Fibroblast of villous mesenchyme (primary cell): ENCODE measurements around the gene ZNF780B. TPM values are rescaled to one million over a fixed set of nuclear protein-coding genes. Genes with fewer than 3 reads are reported as not detected.

Experiments used
- DNase-seq: peaks from one replicate; pipeline ENCODE4 v3.0.0-alpha.2; 2010; ENCODE audit warnings: low read depth
- H3K4me3 ChIP-seq: 2 replicates; pipeline ENCODE4 v1.5.1; 2011; ENCODE audit warnings: low read depth, mild to moderate bottlenecking, low read length
- total RNA-seq: library from RNA; depleted of rRNA; stranded (reverse); fragments of >200 nt; gene quantifications from 2 replicates; pipeline ENCODE4 v1.2.3, GENCODE V29; 2012
- TF ChIP-seq, protein P1 (sequence below): IDR thresholded peaks from 2 replicates; pipeline ENCODE4 v1.5.1; 2012; ENCODE audit warnings: low read depth, mild to moderate bottlenecking, low read length; ENCODE audit not compliant: insufficient read depth

ZNF780B gene
- total RNA-seq: 12.9 and 13.4 TPM in 2 replicates

DNA sequence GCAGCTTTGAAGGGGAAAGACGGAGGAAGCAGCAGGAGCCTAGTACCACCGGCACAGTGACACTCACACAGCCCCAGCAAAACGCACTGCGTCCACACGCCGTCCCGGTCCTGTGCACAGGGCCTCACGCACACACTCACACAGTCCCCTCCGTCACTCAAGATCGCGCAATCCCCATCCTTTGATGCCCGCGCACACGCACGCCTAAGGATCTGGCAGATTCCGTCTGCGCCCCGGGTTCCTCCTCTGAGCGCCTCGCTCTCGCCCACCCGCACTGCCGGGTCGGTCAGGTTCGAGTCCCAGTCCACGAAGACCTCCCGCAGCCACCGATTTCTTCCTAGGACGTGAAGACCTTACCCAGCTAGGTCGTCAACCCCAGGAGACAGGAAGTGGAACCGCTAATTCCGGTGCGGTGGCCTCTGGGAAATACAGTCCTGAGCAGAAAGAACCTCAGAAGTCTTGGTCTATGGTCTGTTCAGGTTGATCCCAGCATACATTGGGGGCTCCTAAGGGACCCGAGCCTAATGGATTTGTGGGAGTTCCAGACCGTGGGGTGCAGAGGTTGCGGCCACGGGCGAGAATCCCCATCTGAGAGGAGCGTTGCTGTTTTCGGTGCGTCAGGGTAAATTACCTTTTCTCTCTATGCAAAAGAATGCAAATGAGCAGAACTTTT is at the start of gene ZNF780B:
ZNF780B (minus strand) TSS at position 400 of the 673 bp plus-strand sequence. CDS start 5,899 bp downstream, outside the sequence.
- peak within 1 kb of the TSS; percentile 90 for H3K4me3 ChIP-seq
- TF ChIP-seq, protein P1, sequence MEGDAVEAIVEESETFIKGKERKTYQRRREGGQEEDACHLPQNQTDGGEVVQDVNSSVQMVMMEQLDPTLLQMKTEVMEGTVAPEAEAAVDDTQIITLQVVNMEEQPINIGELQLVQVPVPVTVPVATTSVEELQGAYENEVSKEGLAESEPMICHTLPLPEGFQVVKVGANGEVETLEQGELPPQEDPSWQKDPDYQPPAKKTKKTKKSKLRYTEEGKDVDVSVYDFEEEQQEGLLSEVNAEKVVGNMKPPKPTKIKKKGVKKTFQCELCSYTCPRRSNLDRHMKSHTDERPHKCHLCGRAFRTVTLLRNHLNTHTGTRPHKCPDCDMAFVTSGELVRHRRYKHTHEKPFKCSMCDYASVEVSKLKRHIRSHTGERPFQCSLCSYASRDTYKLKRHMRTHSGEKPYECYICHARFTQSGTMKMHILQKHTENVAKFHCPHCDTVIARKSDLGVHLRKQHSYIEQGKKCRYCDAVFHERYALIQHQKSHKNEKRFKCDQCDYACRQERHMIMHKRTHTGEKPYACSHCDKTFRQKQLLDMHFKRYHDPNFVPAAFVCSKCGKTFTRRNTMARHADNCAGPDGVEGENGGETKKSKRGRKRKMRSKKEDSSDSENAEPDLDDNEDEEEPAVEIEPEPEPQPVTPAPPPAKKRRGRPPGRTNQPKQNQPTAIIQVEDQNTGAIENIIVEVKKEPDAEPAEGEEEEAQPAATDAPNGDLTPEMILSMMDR: no peak

GRCh38 chr19:40104754-40105153 is 48.7 kb upstream of the ZNF780B start:
- no peak overlapping the region for H3K4me3 ChIP-seq
- TF ChIP-seq, protein P1: no peak
- DNase-seq: no peak

More for the DNA sequence above, at the start of gene ZNF780B:
- DNase-seq: peak; percentile 41

- TF ChIP-seq, protein P1: no peak
- no peak overlapping the region for H3K4me3 ChIP-seq
- DNase-seq: no peak
These were observed 47.6 kb upstream of the ZNF780B start for GRCh38 chr19:40103600-40103999.

GRCh38 chr19:40101813-40102212 is 45.8 kb upstream of the ZNF780B start:
- no peak overlapping the region for H3K4me3 ChIP-seq
- TF ChIP-seq, protein P1: no peak
- no peak for DNase-seq

GRCh38 chr19:40093416-40093815 is 37.4 kb upstream of the ZNF780B start:
- no peak for DNase-seq
- TF ChIP-seq, protein P1: no peak
- H3K4me3 ChIP-seq: no peak overlapping the region

DNA sequence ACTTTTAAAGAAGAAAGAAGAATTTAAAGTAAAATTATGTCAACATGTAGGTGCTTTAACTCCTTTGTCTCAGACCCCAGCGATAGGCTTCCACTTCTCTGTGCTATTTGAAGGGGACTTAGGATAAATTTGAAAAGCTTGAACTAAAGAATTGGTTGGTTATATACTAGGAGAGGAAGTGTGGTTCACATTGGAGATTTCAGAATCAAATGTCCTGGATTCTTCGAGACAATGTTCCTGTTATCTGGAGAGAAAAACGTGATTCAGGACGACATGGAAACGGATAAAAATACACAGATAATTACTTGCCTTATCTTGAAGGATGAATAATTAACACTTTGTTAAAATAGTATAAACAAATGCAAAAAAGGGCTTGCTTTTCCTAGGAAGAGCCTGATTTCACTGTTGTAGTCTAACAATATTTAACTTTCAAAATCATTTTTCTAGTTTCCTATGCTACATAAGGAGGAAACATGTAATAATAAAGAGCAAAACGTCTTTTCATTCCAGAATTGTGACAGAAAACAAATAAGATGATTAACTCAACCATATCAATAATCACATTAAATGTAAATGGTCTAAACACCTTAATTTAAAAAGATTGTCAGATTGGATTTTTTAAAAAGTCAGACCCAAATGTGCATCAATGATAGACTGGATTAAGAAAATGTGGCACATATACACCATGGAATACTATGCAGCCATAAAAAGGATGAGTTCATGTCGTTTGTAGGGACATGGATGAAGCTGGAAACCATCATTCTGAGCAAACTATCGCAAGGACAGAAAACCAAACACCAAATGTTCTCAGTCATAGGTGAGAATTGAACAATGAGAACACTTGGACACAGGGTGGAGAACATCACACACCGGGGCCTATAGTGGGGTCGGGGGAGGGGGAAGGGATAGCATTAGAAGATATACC is 35.4 kb upstream of the ZNF780B start:
- peak overlapping the region; percentile 93 for H3K4me3 ChIP-seq
- TF ChIP-seq, protein P1: no peak
- DNase-seq: peak; percentile 5
